ENCODE data around the gene CFAP52. TPM values are rescaled to one million over a fixed set of nuclear protein-coding genes. Genes with fewer than 3 reads are reported as not detected.
"Not testable (repeated sequence)": the region's sequence is repeated elsewhere in the genome, so short reads cannot be mapped to it uniquely, and the experiment has no call there.

Gene CFAP52
- total RNA-seq, 2 experiments from 2014 or later: not detected

- no peak overlapping the region for H3K27ac Mint-ChIP-seq
- peaks cover 22% of the 10 kb centered on the region for H3K4me1 Mint-ChIP-seq
- H3K4me3 Mint-ChIP-seq: peak overlapping the region; percentile 58
- H3K36me3 Mint-ChIP-seq (ENCODE audit: low read depth): peaks cover 2% of the 10 kb centered on the region
- no peaks in the 10 kb centered on the region for H3K9me3 Mint-ChIP-seq
- no peak for DNase-seq
- ChIA-PET POLR2A (interaction anchor here (0.7 kb wide), 1 partner anchor 196 kb away, joined by 3 read pairs; no protein-coding TSS in a partner anchor), CTCF (interaction anchor here (1.2 to 1.5 kb wide), 2 partner anchors 11 to 30 kb away, joined by 4 to 6 read pairs; no protein-coding TSS in a partner anchor)
- peaks cover 2% of the 10 kb centered on the region for H3K27me3 Mint-ChIP-seq
Measured at GRCh38 chr17:9577373-9577709, 899 bp downstream of the CFAP52 start.

GRCh38 chr17:9587969-9588656 lies 11.7 kb downstream of the CFAP52 start:
- H3K4me1 Mint-ChIP-seq: no peaks in the 10 kb centered on the region
- no peak overlapping the region for H3K27ac Mint-ChIP-seq
- DNase-seq: no peak
- H3K4me3 Mint-ChIP-seq: no peak overlapping the region
- H3K36me3 Mint-ChIP-seq (ENCODE audit: low read depth): no peaks in the 10 kb centered on the region
- H3K9me3 Mint-ChIP-seq: peaks cover 6% of the 10 kb centered on the region
- CTCF ChIA-PET: no interaction called here
- peaks cover 3% of the 10 kb centered on the region for H3K27me3 Mint-ChIP-seq
- POLR2A ChIA-PET: no interaction called here

DNA sequence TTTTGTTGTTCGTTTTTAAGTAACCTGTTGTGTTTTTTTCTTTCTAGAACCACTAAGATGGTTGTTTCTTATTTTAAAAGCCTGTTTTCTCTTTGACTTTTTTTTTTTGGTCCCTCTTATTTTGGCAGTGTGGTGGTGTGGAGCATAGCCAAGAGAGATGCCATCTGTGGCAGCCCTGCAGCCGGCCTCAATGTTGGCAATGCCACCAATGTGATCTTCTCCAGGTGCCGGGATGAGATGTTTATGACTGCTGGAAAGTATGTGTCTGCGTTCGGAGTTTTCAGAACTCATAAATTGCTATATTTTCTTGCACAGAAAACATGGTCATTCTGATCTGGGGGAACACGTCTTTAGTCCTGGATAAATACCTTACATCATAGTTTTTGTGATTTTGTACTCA lies 17.6 kb downstream of the CFAP52 start:
- H3K36me3 Mint-ChIP-seq (ENCODE audit: low read depth): no peaks in the 10 kb centered on the region
- H3K9me3 Mint-ChIP-seq: no peaks in the 10 kb centered on the region
- H3K27ac Mint-ChIP-seq: no peak overlapping the region
- no peak for DNase-seq
- POLR2A ChIA-PET: no interaction called here
- peaks cover 3% of the 10 kb centered on the region for H3K27me3 Mint-ChIP-seq
- CTCF ChIA-PET: no interaction called here
- H3K4me1 Mint-ChIP-seq: no peaks in the 10 kb centered on the region
- no peak overlapping the region for H3K4me3 Mint-ChIP-seq

GRCh38 chr17:9597638-9598037 lies 21.2 kb downstream of the CFAP52 start:
- POLR2A ChIA-PET; H3K27ac Mint-ChIP-seq; DNase-seq; H3K4me3 Mint-ChIP-seq; H3K4me1 Mint-ChIP-seq; H3K27me3 Mint-ChIP-seq; H3K9me3 Mint-ChIP-seq; CTCF ChIA-PET; H3K36me3 Mint-ChIP-seq (ENCODE audit: low read depth): not testable (repeated sequence)

DNA sequence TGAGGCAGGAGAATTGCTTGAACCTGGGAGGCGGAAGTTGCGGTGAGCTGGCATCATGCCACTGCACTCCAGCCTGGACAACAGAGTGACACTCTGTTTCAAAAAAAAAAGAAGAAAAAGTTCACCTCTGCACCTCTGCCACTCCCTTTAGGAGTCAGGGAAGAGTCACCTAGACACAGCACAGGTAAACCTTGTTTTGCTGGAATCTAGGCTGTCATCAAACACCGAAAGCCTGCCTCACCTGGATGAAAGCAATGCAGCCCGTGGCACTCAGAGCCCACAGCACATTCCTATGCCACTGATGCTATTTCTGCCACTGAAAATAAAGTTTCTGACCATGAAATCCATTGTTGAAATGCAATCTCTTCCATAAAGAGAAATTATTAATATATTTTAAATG lies 22.2 kb downstream of the CFAP52 start:
- no peaks in the 10 kb centered on the region for H3K36me3 Mint-ChIP-seq (ENCODE audit: low read depth)
- H3K4me3 Mint-ChIP-seq: no peak overlapping the region
- H3K27me3 Mint-ChIP-seq: peaks cover 2% of the 10 kb centered on the region

GRCh38 chr17:9604583-9604982 lies 28.1 kb downstream of the CFAP52 start:
- H3K4me3 Mint-ChIP-seq; CTCF ChIA-PET; DNase-seq; H3K27ac Mint-ChIP-seq; H3K9me3 Mint-ChIP-seq; POLR2A ChIA-PET; H3K4me1 Mint-ChIP-seq; H3K27me3 Mint-ChIP-seq; H3K36me3 Mint-ChIP-seq (ENCODE audit: low read depth): not testable (repeated sequence)

More for the DNA sequence above, 22.2 kb downstream of the CFAP52 start:
- ChIA-PET POLR2A (no interaction called here), CTCF (no interaction called here)
- H3K4me1 Mint-ChIP-seq: no peaks in the 10 kb centered on the region
- H3K27ac Mint-ChIP-seq: no peak overlapping the region
- no peaks in the 10 kb centered on the region for H3K9me3 Mint-ChIP-seq
- DNase-seq: no peak

DNA sequence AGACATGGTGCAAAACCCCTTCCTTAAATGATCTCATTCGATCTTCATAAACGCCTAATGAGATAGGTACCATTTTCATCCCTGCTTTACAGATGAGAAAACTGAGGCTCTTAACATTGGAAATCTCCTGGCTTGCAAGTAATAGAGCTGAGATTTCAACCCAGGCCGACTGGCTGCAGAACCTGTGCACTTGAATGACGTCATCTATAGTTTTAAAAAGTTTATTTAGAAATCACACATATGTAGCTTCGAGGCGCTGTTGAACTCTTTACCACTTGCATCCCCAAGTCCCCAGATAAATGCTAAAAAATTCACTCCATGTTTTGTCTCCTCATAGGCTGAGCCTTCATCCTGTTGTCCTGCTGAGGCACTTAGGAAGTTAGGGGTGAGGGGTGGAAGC lies 30.0 kb downstream of the CFAP52 start:
- ChIA-PET POLR2A (no interaction called here), CTCF (no interaction called here)
- Mint-ChIP-seq H3K36me3 (ENCODE audit: low read depth) (no peaks in the 10 kb centered on the region), H3K9me3 (no peaks in the 10 kb centered on the region), H3K4me3 (no peak overlapping the region), H3K27me3 (peaks cover 4% of the 10 kb centered on the region), H3K27ac (no peak overlapping the region), H3K4me1 (no peaks in the 10 kb centered on the region)
- DNase-seq: no peak

DNA sequence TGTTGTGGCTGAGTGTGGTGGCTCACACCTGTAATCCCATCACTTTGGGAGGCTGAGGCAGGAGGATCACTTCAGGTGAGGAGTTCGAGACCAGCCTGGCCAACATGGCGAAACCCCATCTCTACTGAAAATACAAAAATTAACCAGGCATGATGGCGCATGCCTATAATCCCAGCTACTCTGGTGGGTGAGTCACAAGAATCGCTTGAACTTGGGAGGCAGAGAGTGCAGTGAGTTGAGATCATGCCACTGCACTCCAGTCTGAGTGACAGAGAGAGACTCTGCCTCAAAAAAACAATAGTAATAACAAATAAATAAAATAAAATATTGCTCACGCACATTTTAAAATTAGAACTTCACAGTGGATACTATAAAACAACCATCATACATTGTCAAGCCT lies 30.6 kb downstream of the CFAP52 start:
- H3K36me3 Mint-ChIP-seq (ENCODE audit: low read depth); POLR2A ChIA-PET; H3K9me3 Mint-ChIP-seq; H3K27me3 Mint-ChIP-seq; H3K27ac Mint-ChIP-seq; H3K4me3 Mint-ChIP-seq; H3K4me1 Mint-ChIP-seq; DNase-seq: not testable (repeated sequence)
- CTCF ChIA-PET: interaction anchor here (1.6 kb wide), 1 partner anchor 30 kb away, joined by 4 read pairs; no protein-coding TSS in a partner anchor

GRCh38 chr17:9611557-9611956 lies 35.1 kb downstream of the CFAP52 start:
- Mint-ChIP-seq H3K36me3 (ENCODE audit: low read depth) (no peaks in the 10 kb centered on the region), H3K27ac (no peak overlapping the region), H3K27me3 (no peaks in the 10 kb centered on the region), H3K9me3 (no peaks in the 10 kb centered on the region), H3K4me1 (no peaks in the 10 kb centered on the region), H3K4me3 (no peak overlapping the region)
- no peak for DNase-seq
- POLR2A ChIA-PET: no interaction called here
- CTCF ChIA-PET: interaction anchor here (0.6 kb wide), 1 partner anchor 76 kb away, joined by 3 read pairs; no protein-coding TSS in a partner anchor

DNA sequence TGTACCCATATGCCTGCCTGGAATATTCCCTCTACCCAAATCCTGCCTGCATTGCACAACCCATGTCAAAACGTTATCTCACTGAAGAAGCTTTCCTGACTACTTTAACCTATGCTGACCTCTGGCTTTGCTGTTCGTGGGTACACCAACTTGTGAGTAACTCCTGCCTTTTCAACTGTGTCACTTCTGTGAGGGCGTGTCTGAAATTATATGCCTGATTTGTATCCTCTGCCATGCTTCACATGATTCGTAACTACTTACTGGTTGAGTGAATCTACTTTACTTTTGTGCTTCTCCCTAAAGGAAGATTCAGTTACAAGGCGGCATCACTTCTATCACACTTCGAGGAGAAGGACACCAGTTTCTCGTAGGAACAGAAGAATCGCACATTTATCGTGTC lies 35.6 kb downstream of the CFAP52 start:
- CTCF ChIA-PET: no interaction called here
- no peak for DNase-seq
- POLR2A ChIA-PET: no interaction called here
- Mint-ChIP-seq H3K27ac (no peak overlapping the region), H3K4me3 (no peak overlapping the region), H3K9me3 (no peaks in the 10 kb centered on the region), H3K27me3 (no peaks in the 10 kb centered on the region), H3K36me3 (ENCODE audit: low read depth) (no peaks in the 10 kb centered on the region), H3K4me1 (no peaks in the 10 kb centered on the region)

DNA sequence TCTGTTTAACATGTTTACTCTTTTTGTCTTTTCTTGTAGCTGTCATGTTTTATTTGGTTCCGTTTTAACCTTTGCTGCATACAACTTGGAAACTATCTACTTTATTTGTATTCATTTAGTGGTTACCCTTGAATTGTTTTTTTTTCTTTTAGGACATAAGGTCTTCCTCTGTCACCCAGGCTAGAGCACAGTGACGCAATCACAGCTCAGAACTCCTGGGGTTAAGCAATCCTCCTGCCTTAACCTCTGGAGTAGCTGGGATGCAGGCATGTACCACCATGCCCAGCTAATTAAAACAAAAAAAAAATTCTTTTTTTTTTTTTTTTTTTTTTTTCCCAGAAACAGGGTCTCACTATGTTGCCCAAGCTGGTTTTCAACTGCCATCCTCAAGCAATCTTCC lies 39.0 kb downstream of the CFAP52 start:
- POLR2A ChIA-PET: no interaction called here

GRCh38 chr17:9622961-9623360 lies 46.5 kb downstream of the CFAP52 start:
- H3K27me3 Mint-ChIP-seq: peaks cover 10% of the 10 kb centered on the region
- CTCF ChIA-PET: no interaction called here
- H3K4me1 Mint-ChIP-seq: no peaks in the 10 kb centered on the region
- DNase-seq: no peak
- H3K36me3 Mint-ChIP-seq (ENCODE audit: low read depth): no peaks in the 10 kb centered on the region
- no peak overlapping the region for H3K4me3 Mint-ChIP-seq
- peaks cover 22% of the 10 kb centered on the region for H3K9me3 Mint-ChIP-seq
- POLR2A ChIA-PET: no interaction called here
- H3K27ac Mint-ChIP-seq: no peak overlapping the region

More for the DNA sequence above, 39.0 kb downstream of the CFAP52 start:
- CTCF ChIA-PET: no interaction called here
- no peak overlapping the region for H3K4me3 Mint-ChIP-seq
- H3K9me3 Mint-ChIP-seq: no peaks in the 10 kb centered on the region
- no peaks in the 10 kb centered on the region for H3K27me3 Mint-ChIP-seq
- no peaks in the 10 kb centered on the region for H3K36me3 Mint-ChIP-seq (ENCODE audit: low read depth)
- no peak for DNase-seq
- H3K27ac Mint-ChIP-seq: no peak overlapping the region
- H3K4me1 Mint-ChIP-seq: no peaks in the 10 kb centered on the region

DNA sequence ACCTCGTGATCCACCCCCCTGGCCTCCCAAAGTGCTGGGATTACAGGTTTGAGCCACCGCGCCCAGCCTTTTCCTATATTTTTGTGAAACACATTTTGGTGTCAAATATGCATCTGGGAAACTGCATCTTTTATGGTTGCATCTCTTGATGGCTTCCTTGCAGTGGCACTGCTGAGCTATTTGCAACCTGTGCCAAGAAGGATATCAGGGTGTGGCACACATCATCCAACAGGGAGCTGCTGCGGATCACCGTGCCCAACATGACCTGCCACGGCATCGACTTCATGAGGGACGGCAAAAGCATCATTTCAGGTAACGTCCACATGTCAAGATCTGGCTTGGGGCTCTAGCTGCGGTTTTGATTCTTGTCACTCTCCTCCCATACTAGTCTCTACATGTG lies 52.1 kb downstream of the CFAP52 start:
- Mint-ChIP-seq H3K36me3 (ENCODE audit: low read depth) (no peaks in the 10 kb centered on the region), H3K27me3 (peaks cover 3% of the 10 kb centered on the region), H3K4me3 (no peak overlapping the region), H3K4me1 (no peaks in the 10 kb centered on the region), H3K27ac (no peak overlapping the region), H3K9me3 (peaks cover 8% of the 10 kb centered on the region)
- DNase-seq: no peak
- ChIA-PET POLR2A (no interaction called here), CTCF (no interaction called here)

- H3K4me1 Mint-ChIP-seq: no peaks in the 10 kb centered on the region
- CTCF ChIA-PET: no interaction called here
- H3K27me3 Mint-ChIP-seq: no peaks in the 10 kb centered on the region
Measured at GRCh38 chr17:9632741-9633140, 56.3 kb downstream of the CFAP52 start.

More at GRCh38 chr17:9632741-9633140, 56.3 kb downstream of the CFAP52 start:
- Mint-ChIP-seq H3K9me3 (no peaks in the 10 kb centered on the region), H3K36me3 (ENCODE audit: low read depth) (no peaks in the 10 kb centered on the region), H3K4me3 (no peak overlapping the region), H3K27ac (no peak overlapping the region)
- DNase-seq: no peak
- POLR2A ChIA-PET: no interaction called here
